Anterior cingulate cortex (tissue), 58 donors: Measurements from ENCODE around the gene SYCE1.
"Not testable (repeated sequence)": the region's sequence is repeated elsewhere in the genome, so short reads cannot be mapped to it uniquely, and the experiment has no call there.

ENCODE experiments used
- DNase-seq, 58 donors: peaks; one replicate each; lab custom pipeline; 2025; lab: John Stamatoyannopoulos, UW

The SYCE1 gene

DNA sequence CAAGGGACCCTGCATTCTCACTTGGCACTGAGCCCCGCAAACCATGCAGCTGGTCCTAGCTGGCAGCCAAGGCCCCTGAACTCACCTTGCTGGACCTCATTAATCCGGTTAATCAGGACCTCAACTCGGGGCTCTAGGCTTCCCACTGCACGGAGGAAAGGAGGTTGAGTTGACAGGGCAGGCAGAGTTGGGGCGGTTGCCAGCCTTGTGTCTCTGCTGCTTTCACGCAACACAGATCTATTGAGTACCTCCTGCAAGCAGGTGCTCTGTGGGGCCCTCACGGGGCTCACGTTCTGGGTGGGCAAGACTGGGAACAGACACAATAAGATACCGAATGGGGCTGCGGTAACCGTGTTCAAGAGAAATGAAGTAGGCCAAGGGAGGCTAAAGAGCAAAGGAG lies 6.2 kb downstream of the SYCE1 start:
- DNase-seq: no peak

DNA sequence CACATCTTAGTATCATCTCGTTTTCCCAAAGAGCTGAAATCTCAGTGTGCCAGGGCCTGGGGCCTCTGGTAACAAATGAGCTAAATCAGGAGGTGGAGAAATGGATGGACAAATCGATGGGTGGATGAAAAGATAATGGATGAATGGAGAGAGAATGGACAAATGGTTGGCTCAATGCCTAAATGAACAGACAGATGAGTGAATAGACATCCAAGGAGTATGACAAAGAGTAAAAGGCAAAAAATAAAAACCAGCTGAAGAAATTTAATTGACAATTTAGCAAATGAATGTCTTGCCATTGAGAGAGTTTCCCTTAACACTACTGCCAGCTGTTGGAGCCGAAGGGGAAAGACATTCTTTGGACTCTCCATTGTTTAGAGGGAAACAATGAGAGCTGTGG lies 8.0 kb downstream of the SYCE1 start:
- DNase-seq: no peak

DNA sequence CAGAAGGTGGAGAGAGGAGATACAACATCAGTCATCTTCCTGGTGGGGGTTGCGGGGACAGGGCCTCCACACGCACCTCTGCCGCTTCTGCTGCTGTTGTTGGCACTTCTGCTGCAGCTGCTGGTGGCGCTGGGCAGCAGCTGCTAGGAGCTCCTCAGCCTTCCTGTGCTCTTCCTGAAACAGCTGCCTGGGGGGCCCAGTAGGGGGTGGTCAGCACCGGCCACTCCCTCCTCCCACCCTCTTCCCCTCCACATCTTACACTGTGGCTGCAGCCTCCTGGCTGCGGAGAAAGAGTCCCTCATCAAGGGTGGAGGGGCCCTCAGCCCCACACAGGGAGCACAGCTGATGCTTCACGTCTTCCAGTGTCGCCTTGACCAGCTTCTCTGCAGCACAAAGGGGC lies 9.9 kb downstream of the SYCE1 start:
- DNase-seq: no peak

DNA sequence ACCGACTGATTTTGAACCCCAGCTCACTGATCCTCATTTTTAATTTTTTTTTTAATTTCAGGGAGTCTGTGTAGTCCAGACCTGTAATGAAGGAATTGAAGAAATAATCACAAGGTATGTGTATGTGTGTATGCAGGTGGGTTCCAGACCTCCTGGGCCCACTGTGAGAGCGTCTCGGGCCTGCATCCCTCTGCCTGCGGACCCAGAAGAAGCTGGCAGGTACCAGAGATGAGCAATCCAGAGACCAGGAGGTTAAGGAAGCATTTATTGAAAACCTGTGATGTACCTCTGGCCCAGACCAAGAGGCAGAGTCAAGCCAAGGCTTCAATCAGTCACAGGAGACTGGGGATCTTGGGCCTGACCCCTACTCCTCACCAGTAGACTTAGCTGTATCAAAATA lies 10.8 kb downstream of the SYCE1 start:
- no peak for DNase-seq

DNA sequence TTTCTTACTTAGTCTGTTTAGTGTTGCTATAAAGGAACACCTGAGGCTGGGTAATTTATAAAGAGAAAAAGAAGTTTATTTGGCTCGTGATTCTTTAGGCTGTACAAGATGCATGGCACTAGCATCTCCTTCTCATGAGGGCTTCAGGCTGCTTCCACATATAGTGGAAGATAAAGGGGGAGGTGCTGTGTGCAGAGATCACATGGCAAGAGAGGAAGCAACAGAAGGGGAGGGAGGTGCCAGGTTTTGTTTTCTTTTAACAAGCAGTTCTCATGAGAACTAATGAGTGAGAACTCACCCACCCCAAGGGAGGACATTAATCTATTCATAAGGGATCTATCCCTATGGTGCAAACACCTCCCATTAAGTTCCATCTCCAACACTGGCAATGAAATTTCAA lies 20.9 kb downstream of the SYCE1 start:
- DNase-seq: no peak

DNA sequence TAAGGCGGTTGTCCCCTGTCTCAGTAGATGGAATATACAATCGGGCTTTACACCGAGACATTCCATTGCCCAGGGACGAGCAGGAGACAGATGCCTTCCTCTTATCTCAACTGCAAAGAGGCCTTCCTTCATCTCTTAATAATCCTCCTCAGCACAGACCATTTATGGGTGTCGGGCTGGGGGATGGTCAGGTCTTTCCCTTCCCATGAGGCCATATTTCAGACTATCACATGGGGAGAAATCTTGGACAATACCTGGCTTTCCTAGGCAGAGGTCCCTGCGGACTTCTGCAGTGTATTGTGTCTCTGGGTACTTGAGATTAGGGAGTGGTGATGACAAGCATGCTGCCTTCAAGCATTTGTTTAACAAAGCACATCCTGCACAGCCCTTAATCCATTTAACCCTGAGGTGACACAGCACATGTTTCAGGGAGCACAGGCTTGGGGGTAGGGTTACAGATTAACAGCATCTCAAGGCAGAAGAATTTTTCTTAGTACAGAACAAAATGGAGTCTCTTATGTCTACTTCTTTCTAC lies 23.9 kb downstream of the SYCE1 start:
- DNase-seq: not testable (repeated sequence)

DNA sequence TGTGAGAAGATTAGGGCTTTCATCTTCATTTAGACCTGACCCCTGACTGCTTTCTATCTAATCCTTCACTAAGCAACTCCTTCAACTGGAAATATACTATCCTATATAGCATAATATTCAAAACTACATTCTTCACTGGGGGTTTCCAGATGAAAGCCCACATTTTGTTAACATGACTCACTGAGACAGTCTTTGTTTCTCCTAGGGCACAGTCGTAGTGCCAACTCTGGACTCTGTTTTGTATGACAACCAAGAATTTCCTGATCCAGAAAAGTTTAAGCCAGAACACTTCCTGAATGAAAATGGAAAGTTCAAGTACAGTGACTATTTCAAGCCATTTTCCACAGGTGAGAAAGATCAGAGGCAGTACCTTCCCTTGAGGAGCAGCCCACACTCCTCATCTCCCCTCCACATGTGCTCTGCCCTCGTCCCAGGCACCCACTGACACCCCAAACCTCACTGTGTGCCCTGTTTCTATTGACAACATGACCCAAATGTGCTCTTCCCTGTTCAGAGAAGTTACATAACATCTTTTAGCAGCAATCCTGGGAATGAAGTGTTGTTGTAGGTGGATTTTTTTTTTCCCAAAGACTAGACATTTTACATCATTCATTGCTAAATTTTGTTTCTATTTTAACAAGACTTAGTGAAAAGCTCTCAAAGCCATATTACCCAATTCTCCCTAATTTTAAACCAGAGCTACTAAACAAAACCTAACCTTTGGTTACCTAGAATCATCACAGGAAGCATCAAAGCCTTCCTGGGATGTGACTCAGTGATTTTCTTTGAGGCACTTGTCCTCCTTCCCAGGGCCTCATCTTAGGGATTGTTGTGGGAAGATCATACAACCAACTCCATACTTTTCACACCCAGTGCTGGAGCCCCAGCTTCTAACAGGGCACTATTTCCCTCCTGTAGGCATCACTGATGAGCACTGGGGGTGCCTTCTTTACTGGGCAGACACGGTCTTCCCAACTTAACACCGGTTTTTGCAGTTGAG lies 27.5 kb downstream of the SYCE1 start:
- no peak for DNase-seq

DNA sequence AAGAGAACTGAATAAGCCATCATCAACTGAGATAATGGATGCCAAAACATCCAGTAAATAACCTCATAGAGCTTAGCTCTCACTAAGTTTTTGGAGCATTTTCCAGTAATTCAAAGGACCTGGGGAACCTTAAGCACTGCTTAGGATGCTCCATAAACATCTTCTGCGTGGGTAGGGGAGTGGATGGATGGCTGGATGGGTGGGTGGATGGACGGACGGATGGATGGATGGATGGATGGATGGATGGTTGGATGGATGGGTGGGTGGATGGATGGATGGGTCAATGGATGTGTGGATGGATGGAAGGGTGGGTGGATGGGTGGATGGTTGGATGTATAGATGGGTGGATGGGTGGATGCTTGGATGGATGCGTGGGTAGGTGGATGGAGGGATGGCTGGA lies 29.2 kb downstream of the SYCE1 start:
- no peak for DNase-seq

DNA sequence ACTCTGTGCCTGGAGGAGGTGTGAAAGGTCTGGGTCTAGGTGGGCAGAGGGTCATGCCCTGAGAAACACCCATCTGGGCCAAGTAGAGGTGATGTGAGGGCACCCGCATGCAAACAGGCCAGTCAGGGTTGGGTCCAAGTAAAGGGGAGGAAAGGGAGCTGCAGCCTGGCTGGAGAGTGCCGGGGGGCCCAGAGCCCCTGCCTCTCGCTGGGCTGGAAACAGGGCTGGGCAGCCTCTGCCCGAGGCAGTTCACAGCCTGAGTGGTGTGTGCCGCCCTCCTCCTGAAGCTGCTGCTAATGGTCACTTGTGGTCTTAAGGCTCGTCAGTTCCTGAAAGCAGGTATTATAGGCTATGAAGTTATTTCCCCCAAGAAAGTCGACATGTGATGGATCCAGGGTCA lies 31.0 kb downstream of the SYCE1 start:
- no peak for DNase-seq

DNA sequence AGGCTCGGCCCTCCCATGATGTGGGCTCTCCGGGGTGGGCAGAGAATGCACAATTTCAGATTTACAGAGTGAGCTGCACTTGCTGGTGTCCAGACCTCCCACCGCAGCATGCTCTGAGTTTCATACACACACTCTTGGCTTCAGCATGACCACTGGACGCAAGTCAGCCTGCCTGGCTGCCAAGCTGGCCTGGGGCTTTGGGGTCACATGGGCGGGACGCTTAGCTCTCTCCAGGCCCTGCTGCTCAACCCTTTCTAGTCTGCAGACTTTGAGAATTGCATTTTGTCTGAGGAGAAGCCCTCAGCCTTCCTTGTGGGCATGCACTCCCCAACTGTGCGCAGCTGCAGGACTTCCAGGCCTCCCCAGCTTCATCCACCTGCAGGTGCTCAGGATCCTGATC lies 32.5 kb downstream of the SYCE1 start:
- peak in 2 of 58 donors; percentile 13 to 26 for DNase-seq

DNA sequence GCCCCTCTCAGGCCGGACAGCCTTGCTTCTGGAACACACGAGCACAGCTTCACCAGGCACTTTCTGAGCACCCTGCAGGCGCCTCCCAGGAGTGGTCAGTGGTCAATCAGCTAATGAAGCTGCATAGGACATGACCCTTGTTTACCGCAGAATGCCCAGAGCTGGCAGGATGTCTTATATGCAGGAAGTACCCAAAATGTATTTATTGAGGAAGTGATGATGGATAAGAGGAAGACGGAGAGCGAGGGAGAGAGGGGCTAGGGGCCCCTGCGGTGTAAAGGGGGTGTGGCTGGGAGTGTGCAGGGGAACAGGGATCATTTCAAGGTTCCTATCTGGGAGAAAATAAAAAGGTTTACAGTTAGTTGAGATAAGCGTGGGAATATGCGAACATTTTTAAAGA lies 34.9 kb downstream of the SYCE1 start:
- DNase-seq: no peak

DNA sequence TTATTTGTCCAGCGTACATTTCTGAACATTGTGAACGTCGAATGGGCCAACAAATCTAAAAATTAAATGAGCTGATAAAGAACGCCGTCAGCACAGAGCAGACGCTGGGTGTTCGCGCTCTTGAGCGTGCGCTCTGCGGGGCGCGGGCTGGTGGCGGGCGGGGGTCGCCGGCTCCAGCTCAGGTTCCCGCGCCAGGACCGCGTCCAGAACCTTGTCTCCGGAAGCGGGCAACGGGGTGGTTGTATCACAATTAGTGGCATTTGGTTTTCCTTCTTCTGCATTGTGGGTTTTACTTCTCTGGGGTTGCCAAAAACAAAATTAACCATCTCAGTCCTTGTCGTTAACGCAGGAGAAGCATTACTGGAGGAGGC lies 35.8 kb downstream of the SYCE1 start:
- DNase-seq: no peak

DNA sequence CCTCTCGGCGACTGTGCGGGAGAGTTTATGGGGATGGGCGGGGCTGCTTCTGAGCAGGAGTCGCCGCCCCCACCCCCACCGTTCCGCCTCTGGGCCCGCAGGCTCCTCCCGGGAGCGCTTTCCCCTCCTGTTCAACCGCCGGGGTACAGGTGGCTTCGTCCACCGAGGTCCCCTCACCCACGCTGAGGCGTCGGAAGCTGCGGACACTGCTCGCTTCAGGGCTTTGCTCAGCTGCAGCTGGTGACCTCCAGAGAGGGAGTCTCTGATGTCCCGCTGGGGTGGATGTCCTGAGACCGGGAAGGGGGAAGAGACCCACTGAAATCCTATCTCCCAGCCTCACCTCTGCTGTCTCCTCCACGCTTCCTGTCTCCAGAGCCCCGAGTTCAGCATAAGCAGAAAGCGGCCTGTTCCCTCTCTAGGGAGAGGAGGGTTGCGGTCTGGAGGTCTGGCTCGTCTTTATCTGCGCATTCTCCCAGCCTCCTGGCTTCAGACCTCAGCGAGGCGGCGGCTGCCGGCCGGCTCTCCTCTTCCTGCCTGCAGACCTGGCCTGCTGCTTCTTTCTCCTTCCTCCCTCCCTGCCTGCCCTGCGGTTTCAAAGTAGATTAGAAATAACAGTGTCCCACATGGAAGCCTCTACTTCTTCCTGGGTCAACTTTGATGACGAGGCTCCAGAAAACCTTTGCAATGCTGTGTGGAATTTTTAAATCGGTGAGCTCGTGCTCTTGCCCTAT lies 36.4 kb downstream of the SYCE1 start:
- peak in 4 of 58 donors; percentile 14 to 50 (median 34) for DNase-seq

DNA sequence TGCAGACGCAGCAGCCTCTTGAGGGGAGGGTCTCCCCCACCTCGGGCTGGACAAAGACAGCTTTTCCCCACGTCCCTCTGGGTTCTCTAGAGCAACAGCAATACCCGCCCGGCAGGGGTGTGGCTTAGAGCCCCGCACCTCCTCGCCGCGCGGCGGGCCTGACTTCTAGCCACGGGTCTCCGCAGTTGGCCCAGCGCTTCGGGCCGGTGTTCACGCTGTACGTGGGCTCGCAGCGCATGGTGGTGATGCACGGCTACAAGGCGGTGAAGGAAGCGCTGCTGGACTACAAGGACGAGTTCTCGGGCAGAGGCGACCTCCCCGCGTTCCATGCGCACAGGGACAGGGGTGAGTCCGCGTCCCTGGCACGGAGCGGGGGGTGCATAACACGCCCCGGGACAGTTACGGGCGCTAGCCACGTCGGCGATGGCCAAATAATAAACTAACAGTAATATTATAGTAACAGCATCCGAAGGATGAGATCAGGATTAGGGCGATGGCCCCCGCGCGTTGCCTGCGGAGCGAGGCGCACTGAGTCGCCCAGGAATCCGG lies 37.0 kb downstream of the SYCE1 start:
- DNase-seq: peak in 2 of 58 donors; percentile 11 to 44

DNA sequence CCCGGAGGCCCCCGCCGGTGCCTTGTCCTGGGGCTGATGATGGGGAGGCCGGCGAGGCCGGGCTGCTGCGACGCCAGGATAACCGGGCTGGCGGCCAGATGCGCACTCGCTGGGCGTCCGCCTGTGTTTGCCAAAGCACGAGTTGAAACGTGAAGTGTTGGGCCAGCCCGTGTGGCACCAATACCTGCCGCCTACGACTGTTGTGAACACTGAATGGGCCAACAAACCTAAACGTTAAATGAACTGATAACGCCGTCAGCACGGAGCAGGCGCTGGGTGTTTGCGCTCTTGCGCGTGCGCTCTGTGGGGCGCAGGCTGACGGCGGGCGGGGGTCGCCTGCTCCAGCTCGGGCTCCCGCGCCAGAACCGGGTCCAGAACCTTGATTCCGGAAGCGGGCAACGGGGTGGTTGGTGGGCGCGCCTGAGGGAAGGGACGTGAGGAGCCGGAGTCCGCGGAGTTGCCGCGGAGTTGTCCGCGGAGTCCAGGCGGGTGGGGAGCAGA lies 37.6 kb downstream of the SYCE1 start:
- peak in 2 of 58 donors; percentile 10 to 34 for DNase-seq

DNA sequence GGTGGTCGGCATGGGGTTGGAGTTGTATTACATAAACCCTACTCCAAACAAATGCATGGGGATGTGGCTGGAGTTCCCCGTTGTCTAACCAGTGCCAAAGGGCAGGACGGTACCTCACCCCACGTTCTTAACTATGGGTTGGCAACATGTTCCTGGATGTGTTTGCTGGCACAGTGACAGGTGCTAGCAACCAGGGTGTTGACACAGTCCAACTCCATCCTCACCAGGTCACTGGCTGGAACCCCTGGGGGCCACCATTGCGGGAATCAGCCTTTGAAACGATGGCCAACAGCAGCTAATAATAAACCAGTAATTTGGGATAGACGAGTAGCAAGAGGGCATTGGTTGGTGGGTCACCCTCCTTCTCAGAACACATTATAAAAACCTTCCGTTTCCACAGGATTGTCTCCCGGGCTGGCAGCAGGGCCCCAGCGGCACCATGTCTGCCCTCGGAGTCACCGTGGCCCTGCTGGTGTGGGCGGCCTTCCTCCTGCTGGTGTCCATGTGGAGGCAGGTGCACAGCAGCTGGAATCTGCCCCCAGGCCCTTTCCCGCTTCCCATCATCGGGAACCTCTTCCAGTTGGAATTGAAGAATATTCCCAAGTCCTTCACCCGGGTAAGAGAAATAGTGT lies 38.3 kb downstream of the SYCE1 start, which contains the start of gene CYP2E1:
Gene CYP2E1 (plus strand): TSS at position 407 of the 632 bp plus-strand sequence. CDS start 33 bp downstream, at position 440.
- no peak for DNase-seq

DNA sequence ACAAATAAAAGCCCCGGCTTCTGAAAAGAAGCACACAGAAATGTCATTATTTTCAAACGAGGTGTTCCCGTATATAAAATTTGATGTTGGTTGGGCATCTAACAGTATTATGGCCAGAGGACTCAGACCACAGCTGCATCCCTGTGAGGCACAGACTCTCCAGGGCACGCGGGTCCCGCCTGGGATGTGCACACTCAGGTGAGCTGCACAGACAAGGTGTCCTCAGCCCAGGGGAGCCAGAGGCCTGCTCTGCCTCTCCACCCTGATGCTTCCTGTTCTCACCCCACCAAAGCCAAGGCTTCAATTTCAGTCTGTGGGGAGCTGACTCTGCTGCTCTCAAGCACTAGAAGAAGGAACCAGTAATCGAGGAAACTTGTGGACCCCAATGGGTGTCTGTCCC lies 39.9 kb downstream of the SYCE1 start:
- DNase-seq: no peak

DNA sequence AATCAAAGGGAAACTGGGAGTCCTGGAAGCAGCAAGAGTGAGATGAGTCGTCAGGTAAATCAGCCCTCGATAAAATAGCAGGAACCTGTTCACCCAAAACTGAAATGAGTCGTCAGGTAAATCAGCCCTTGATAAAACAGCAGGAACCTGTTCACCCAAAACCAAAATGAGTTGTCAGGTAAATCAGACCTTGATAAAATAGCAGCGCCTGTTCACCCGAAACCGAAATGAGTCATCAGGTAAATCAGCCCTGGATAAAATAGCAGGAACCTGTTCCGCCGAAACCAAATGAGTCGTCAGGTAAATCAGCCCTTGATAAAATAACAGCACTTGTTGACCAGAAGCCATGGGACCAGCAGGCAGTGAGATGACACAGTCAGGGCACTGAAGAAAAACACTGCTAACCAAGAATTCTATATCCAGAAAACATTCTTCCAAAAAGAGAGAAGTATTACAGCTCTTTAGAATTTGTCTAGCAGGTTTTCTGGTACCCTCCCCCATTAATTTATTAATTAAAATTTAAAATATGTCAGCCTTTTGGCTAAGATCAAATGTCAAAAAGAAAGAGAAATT lies 41.7 kb downstream of the SYCE1 start:
- DNase-seq: no peak

DNA sequence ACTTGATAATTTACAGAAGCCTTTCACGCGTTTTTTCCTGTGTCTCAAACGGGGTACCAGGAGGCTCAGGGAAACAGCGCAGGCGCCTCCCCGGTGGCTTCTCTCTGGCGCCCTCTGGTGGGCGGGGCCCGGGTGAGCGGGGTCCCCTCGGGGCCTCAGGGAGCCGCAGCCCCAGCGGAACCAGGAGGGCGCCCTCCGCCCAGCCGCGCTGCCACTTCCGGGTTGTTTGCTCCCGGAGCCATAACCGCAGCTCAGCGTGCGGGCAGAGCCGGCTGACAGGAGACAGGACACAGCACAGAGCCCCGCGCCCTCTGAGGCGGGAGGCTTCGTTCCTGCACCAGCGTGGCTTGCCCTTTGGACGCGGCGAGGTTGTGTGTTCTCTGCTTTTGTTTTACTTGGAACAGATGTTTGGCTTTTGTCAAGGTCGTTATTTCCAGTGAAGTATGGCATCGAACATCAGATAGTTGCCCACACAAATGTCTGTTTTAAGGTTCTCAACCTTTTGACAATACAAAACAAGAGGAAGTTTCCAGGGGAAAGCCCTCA lies 45.1 kb downstream of the SYCE1 start:
- peak in 44 of 58 donors; percentile 19 to 84 (median 62) for DNase-seq

DNA sequence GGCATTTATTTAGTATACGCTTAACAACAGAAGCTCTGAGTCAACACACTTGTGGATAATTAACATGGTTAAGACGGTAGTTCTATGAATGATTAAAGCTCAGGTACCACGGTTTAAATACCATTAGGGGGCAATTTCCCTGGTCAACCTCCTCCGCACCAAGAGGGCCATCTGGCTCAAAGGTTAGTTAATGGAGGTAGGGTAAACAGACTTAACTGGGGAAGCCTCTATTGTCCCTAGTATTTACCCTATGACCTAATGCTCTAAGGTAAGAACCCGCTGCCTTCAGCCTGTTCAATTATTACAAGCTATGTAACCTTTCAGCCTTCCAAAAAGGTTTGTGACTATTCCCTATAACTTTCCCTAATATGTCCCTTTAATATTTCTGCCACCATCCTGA lies 46.9 kb downstream of the SYCE1 start:
- not testable (repeated sequence) for DNase-seq
